Fibroblast of skin of back (primary cell): ENCODE results near the gene PKD1.
A peak's percentile ranks its signal among the peaks of the same experiment; 100 is the strongest.

Experiments
- DNase-seq: peaks from one replicate; pipeline ENCODE4 v3.0.0-alpha.2; 2013

Gene PKD1

DNA sequence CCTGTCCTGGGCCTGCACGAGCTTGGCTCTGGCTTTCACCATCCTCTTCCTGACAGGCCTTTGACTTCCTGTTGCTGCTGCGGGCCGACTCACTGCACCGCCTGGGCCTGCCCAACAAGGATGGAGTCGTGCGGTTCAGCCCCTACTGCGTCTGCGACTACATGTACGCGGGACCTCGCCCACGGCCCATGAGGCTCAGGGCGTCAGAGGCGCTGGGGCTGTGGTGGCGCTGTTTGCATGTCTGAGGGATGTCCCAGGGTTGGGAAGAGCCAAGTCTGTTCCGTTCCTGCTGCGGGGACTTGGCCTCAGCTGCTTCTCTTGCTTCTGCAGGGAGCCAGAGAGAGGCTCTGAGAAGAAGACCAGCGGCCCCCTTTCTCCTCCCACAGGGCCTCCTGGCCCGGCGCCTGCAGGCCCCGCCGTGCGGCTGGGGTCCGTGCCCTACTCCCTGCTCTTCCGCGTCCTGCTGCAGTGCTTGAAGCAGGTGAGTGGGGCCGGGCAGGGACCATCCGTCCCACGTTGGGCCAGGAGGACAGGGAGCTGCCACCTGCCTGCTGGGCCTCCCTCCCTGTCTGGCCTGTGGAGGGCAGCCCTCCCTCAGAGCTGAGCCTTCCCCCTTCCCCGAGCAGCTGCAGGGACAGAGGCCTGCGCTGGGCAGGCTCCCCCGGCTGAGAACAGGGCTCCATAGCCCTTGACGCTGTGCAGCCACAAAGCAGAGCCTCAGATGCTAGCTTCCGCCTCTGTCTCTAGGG lies 64.1 kb downstream of the PKD1 start:
- no peak for DNase-seq

DNA sequence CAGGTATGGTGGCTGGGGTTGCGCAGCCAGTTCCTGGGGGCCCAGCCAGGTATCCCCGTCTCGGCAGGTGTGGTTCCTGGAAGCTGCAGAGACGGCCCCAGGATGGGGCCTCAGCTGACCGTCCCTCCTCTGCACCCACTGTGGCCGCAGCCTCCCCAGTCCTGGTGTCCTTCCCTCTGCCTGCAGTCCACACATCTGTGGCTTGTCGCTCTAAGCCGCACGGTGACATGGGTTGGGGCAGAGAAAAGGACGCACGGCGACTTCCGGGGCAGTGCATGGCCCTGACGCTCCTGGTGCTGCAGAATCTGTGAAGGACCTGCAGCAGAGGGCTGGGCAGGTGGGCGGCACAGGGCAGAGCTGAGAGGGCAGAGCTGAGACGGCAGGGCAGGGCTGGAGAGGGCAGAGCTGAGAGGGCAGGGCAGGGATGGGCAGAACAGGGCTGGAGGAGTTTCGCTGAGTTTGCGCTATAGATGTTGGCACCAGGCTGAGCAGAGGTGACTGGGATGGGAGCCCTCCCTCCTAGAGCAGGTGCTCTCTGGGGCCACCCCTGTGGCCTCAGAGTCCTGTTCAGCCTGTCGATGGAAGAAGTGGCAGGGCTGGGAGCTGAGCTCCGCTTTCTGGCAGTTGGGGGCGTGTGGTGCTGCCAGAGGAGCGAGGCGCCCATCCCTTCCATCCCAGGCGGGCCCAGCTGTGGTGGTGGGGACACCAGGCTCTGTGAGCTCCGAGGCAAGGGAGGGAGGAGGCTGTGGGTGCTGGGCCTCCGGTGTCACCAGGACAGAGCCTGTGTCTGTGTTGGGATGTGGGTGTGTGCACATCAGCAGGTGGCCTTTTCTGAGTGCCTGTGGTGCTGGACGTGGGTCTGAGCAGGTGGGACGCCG lies 64.9 kb downstream of the PKD1 start:
- no peak for DNase-seq

DNA sequence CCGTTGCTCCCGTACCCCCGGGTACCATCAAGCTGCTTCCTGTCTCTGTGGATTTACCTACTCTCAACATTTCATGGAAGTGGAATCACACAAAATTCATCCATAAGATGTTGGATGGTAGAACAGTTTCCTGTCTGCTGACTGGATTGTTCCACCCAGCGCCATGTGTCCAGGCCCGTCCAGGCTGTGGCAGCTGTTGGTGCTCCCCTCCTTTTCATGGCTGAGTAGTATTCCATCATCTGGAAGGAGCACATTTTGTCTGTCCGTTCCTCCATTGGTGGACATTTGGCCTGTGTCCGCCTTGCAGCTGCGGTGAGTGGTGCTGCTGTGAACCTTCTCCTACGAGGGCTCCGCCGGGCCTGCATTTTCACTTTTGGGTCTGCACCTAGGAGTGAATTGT lies 69.6 kb downstream of the PKD1 start:
- no peak for DNase-seq

DNA sequence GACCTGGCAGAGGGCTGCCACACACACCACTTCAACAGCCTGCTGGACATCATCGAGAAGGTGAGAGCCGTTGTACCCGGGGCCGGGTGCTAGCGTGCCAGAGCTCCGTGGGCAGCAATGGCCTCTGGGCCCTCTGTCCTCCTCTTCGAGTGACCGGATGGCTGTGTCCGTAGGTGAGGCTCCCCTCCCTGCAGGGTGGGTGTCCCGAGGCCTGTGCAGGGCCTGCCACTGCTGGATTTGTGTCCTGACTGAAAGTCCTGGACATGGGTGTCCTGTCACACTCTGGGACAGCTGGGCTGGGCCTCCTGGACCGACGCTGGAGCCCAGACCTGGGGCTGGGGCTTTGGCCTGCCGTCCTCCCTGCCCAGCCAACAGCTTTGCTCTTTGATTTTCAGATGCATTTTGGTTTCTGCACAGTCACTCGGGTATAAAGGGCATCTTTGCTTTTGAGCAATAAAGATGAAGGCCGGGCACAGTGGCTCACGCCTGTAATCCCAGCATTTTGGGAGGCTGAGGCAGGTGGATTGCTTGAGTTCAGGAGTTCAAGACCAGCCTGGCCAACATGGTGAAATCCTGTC lies 71.2 kb downstream of the PKD1 start:
- DNase-seq, result no peak

DNA sequence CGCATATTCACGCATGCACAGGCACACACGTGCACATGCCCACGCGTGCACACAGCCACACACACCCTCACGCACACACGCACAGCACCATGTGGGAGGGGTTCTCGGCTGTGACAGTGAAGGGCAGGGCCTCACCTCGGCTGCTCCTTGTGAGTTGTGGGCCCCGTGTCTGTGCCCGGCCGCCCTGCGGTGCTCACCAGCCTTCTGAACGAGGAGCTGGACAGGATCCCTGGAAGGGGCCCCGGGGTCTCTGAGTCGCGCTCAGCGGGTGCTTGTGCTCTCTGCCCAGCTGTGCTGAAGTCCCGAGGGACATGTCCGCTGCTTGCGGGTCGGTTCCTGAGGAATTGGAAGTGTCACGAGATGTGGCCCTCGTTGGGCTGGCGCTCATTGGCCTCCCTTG lies 71.8 kb downstream of the PKD1 start:
- DNase-seq, result no peak

DNA sequence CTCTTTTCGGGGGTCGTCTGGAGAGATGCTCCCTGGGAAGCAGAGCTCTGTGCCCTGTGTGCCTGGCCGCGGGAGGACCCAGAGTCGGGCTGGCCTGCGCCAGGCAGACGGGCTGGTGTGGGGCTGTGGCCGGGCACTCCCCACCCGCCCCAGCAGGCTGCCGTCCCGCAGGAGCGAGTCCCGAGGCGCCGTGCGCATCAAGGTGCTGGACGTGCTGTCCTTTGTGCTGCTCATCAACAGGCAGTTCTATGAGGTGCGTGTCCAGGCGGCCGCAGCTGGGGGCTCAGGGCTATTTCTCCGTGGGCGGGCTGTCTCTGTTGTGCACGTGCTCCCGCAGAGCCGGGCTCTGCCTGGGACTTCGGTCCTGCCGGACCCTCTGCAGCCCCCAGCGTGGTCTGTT lies 72.9 kb downstream of the PKD1 start:
- no peak for DNase-seq

DNA sequence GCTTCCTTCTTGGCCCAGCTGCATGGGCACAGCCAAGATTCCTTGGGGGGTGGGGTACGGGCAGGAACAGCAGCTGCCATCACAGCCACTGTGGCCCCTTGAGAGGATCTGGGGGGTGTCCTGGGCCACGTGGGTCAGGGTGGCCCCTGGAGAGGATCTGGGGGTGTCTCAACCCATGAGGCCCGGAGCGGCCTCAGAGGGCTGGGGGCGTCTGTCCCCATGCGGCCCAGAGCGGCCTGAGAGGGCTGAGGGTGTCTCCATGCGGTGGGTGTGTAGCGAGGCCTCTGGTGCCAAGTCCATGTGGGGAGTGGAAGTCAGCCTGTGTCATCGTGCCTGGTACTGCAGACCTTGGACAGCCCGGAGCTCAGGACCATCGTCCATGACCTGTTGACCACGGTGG lies 74.2 kb downstream of the PKD1 start:
- DNase-seq, result no peak

DNA sequence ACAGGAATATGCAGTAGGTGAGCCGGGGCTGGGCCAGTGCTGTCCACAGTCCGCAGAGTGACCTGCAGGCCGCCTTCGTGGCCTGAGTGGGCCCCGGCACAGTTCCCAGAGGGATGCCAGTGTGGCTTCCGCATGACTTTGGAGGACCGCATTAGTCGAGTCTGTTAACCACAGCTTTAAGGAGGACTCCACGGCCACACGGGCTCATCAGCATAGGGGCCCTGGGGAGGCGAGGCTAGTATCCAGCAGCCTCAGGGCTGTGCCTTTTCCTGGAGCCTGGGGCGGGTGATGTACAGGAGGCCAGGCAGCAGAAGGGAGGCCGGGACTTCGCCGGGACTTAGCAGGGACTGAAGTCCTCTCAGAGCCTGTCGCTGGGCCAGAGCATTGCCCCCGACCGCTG lies 74.7 kb downstream of the PKD1 start:
- DNase-seq, result no peak

DNA sequence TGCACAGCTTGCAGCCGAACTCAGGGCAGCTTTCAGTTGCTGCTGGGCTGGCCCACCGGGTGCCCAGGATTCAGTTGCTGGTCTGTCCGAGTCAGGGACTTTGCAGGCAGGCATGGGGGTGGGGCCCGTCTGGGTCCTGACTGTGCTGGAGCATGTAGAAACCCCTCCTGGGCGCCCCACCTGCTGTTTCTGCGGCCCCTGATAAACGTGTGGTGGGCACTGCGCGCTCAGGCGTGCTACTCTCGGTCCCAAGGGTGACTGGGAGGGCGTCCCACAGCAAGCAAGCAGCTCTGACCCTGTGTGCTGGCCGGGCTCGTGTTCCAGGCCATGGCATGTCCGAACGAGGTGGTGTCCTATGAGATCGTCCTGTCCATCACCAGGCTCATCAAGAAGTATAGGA lies 75.4 kb downstream of the PKD1 start:
- no peak for DNase-seq

DNA sequence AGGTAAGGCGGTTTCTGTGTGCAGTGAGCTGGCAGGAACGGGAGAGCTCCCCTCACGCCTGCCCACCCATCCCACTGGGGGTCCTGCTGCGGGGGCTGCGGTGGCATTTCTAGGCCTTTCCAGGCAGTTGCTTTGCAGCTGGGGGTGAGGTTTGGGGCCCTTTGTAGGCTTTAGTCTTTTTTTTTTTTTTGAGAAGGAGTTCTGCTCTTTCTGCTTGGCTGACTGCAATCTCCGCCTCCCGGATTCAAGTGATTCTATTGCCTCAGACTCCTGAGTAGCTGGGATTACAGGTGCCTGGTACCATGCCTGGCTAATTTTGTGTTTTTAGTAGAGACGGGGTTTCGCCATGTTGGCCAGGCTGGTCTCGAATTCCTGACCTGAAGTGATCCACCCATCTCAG lies 76.8 kb downstream of the PKD1 start:
- no peak for DNase-seq

DNA sequence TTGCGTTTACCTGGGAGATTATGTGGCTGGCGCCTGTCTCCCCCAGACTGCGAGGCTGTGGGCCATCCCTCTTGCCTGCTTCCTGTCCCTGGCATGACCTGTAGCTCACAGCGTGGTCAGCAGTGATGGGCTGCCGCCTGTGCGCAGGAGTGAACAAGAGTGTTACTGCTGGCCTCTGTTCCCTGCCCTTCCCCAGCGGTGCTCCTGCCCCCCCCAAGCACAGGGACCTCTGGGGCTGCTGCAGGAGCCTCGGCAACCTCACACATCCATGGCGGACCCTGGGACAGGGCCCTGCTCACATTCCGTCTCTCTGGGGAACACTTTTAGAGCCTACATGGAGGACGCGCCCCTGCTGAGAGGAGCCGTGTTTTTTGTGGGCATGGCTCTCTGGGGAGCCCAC lies 77.3 kb downstream of the PKD1 start:
- no peak for DNase-seq

DNA sequence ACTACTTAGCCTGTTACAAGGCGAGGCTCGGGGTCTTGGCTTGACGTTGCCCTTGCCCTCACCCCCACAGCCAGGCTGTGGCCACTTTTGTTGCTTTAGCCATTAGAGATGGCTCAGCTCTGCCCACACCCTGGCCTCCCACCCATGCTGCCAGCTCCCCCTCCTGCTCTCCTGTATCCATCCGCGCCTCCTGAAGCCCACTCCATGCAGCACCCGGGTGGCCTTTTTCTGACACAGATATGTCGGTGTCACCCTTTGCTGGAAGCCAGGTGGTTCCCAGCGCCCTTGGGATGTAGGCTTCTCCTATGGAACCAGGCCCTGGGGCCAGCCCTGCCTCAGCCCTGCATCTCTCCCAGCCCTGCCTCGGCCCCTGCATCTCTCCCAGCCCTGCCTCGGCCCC lies 78.3 kb downstream of the PKD1 start:
- no peak for DNase-seq

DNA sequence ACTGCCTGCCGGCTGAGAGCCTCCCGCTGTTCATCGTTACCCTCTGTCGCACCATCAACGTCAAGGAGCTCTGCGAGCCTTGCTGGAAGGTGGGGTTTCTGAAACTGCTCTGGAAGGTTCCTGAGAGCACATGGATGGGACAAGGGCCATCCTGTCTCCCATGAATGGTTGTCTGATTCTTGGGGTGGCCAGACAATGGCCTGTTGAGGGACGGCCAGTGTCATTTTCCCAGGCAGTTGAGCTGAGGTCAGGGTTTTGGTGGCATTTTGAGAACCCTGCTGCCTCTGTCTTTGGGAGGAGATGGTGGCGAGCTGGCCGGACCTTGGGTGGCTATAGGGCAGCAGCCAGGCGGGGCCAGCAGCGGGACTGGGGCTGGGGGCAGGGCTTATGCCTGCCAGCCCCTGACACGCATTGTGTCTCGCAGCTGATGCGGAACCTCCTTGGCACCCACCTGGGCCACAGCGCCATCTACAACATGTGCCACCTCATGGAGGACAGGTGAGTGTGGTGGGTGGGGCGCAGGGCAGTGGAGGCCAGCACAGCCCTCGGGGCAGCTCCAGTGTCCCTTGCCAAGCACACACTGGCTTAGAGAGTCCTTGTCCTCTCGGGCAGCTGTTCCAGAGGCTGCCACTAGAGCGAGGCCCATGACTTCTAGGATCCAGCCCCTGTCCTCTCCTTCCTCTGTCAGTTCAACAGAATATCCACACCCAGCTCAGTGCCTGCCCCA lies 78.9 kb downstream of the PKD1 start:
- no peak for DNase-seq

DNA sequence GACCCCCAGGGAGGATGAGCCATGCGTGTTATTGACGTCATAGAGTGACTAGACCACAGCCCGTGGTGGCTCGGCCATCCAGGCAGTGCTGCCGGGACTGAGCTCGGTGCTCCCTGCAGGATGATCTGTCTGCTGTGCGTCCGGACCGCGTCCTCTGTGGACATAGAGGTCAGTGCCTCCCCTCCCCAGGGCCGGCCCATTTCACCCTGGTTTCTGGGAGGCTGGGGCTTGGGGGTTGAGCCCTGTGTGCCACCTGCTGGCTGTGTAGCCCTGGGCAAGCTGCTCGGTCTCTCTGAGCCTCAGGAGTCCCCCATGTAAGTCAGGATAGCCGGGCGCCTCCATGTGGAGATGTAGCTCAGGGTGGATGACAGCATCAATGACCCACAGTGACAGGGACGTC lies 79.6 kb downstream of the PKD1 start:
- peak; percentile 20 for DNase-seq

DNA sequence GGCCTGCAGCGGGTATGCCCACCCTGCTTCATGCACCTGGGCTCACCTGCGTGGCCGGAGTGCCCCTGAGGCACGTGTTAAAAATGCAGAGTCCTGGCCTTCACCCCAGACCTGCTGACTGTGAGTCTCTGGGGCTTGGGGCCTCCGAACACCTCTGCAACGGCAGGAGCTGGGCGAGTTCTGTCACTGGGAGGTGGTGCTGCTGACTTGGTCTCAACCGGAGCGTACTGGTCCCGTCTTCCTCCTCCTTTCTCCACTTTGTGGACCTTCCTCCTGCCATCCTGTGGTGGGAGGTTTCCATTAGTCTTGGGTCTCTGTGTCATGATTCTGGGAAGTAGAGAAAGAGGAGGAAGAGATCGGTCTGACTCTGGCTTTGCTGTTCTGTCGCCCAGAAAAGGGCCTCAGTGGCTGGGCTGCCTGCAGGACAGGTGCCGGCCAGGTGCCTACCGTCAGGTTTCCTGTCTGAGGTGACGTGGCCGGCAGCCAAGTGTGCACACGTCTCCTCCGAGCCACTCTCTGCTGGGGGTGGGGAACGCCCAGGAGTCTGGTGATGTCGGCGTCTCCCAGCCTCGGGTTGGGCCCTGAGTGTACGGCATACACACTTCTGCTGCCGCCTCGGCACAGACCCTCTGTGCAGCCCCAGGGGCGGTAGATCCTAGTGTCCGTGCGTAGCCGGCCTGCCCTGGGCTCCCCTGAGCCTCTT lies 81.0 kb downstream of the PKD1 start:
- DNase-seq, result no peak

DNA sequence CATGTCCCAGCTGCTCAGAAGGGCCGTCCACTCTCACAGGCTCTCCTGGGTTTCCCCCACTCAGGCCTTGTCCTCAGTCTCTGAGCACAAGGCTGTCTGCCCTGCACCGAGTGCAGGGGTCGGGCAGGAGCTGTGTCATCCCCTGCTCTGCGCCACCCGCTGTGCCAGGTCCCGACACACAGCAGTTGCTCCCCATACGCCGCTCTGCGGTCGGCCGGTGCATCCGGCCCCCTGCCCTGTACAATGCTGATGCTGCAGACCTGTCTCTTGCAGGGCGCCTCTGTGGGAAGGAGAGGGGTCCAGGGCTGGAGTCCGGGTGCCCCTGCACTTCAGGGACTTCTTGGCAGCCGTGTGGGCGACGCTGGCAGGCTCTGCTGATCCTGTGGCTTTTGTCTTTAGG lies 81.8 kb downstream of the PKD1 start:
- DNase-seq, result no peak

DNA sequence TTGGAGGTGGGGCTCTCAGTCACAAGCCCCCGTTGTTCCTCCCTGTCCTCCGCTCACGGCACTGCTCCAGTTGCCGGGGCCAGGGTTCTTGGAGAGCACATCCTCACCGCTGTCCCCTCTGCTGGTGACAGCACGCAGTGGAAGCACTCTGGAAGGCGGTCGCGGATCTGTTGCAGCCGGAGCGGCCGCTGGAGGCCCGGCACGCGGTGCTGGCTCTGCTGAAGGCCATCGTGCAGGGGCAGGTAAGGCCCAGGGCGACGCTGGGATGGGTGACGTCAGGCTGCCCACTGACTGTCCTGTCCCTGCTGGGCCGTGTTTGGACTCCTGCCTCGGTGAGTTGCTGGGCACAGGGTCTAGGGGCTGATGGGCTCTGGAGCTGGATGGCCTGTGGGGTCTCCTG lies 82.5 kb downstream of the PKD1 start:
- no peak for DNase-seq

DNA sequence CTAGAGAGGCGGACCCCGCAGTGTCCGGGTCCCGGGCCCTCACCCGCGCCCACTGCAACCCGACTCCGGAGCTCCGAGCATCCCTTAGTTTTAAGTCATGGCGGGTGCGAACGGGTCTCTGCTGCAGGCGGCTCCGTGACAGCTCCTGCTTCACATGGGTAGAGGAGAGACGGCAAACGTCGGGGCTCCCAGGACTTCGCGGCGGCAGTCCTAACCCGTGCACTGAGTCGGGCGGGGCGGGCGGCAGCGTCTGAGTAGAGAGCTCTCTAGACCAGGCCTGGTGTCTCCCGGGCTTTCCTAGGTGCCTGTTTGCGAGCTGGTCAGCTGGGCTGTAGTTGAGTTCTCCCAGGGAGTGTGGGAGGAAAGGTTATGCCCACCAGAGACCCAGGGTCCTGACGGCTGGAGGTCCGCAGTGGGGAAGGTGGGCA lies 87.6 kb downstream of the PKD1 start:
- DNase-seq, result no peak

DNA sequence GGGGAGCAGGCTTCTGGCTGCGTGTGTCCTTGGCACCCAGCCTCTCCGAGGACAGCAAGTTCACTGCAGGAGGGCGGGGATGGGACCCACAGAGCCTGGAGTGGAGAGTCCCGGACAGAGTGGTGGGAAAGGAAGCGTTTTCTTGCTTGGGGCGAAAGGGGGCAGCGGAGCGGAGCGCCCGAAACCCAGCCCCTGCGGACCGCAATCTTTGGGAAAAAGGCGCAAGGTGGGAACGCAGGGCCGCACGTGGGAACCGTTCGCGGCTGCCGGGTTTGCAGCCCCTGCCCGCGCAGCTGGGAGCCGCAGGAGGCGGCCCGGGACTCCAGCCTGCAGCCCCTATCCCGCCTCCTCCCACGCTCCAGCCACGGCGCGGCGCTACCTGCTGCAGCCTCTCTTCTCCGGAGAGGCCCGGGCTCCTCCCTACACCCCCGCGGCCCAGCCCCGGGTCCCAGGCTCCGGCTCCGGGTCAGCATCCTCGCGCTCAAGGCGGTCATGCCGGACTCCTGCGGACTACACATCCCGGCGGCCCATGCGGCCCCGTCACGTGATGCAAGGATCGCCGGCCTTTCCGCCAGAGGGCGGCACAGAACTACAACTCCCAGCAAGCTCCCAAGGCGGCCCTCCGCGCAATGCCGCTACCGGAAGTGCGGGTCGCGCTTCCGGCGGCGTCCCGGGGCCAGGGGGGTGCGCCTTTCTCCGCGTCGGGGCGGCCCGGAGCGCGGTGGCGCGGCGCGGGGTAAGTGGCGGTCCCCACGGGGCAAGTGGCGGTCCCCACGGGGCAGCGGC lies 88.2 kb downstream of the PKD1 start, which contains the start of the genes NTHL1 and TSC2:
NTHL1 (minus strand) TSS at position 505 of the 786 bp plus-strand sequence; CDS start at position 494, 11 bp downstream.
TSC2 (plus strand) TSS at position 656 of the 786 bp plus-strand sequence. CDS start 631 bp downstream, outside the sequence.
- peak; percentile 95 for DNase-seq

DNA sequence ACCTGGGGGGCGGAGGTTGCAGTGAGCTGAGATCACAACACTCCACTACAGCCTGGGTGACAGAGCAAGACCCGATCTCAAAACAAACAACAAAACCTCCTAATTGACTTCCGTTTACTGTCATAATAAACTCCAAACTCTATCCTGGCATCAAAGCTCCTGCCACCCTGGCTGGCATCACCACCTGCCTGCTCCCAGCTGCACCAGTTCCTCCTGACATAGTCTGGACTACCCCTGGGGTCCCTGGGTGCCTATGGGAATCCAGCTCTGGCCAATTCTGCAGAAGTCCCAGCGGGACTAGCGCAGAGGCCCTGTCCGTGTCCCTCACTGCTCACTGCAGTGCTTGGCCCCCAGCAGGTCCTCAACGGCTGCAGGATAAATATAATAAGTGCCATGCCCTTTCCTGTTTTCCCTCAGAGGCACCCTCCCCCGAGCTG lies 88.8 kb downstream of the PKD1 start:
- DNase-seq, result no peak
